Measurements from ENCODE around the gene GABARAPL2.

GRCh38 chr16:75556431-75556950 lies 9.7 kb upstream of the GABARAPL2 start:
- TF ChIP-seq CTCF (IDR thresholded peaks at IDR 0.05): no peak
- no peak for TF ChIP-seq EP300 (IDR thresholded peaks at IDR 0.05)

All from ovary (tissue), 3 donors.